ENCODE results near the gene MAD2L2.

MAD2L2 gene

GRCh38 chr1:11681071-11681771 is at the start of gene MAD2L2:
TSS of gene MAD2L2 (minus strand) at chr1:11681148. CDS start at chr1:11680601, 547 bp downstream.
- Histone ChIP-seq H3K9ac (ENCODE audit: low read length) (peak within 1 kb of the TSS; percentile 27), H3K27ac (ENCODE audit: low read depth, low read length) (peak within 1 kb of the TSS; percentile 73), H3K4me1 (ENCODE audit: insufficient read depth, low read length) (peaks cover 4% of the 10 kb centered on the region), H3K27me3 (ENCODE audit: control insufficient read depth in 1 of 2, insufficient read depth in 2 of 2, low read length in 2 of 2) (no peaks in the 10 kb centered on the region), H3K36me3 (ENCODE audit: insufficient read depth, low read length) (peaks cover under 1% of the 10 kb centered on the region), H3K9me3 (ENCODE audit: low read length) (no peaks in the 10 kb centered on the region), H3K4me3 (ENCODE audit: low read depth in 1 of 2, low read length in 2 of 2) (peak within 1 kb of the TSS; percentile 84)

- Histone ChIP-seq H3K9ac (ENCODE audit: low read length) (no peak overlapping the region), H3K9me3 (ENCODE audit: low read length) (no peaks in the 10 kb centered on the region), H3K36me3 (ENCODE audit: insufficient read depth, low read length) (no peaks in the 10 kb centered on the region), H3K27ac (ENCODE audit: low read depth, low read length) (no peak overlapping the region), H3K27me3 (ENCODE audit: control insufficient read depth in 1 of 2, insufficient read depth in 2 of 2, low read length in 2 of 2) (no peaks in the 10 kb centered on the region), H3K4me1 (ENCODE audit: insufficient read depth, low read length) (peaks cover 22% of the 10 kb centered on the region), H3K4me3 (ENCODE audit: low read depth in 1 of 2, low read length in 2 of 2) (no peak overlapping the region)
These were observed 49.5 kb upstream of the MAD2L2 start for GRCh38 chr1:11730429-11730891.

GRCh38 chr1:11729498-11730428 is 48.8 kb upstream of the MAD2L2 start:
- Histone ChIP-seq H3K4me1 (ENCODE audit: insufficient read depth, low read length) (peaks cover 20% of the 10 kb centered on the region), H3K27me3 (ENCODE audit: control insufficient read depth in 1 of 2, insufficient read depth in 2 of 2, low read length in 2 of 2) (peaks cover 0 to 3% of the 10 kb centered on the region in 2 donors), H3K27ac (ENCODE audit: low read depth, low read length) (peak overlapping the region; percentile 39), H3K4me3 (ENCODE audit: low read depth in 1 of 2, low read length in 2 of 2) (no peak overlapping the region), H3K9ac (ENCODE audit: low read length) (no peak overlapping the region), H3K36me3 (ENCODE audit: insufficient read depth, low read length) (no peaks in the 10 kb centered on the region), H3K9me3 (ENCODE audit: low read length) (no peaks in the 10 kb centered on the region)

GRCh38 chr1:11729155-11729497 is 48.2 kb upstream of the MAD2L2 start:
- Histone ChIP-seq H3K9me3 (ENCODE audit: low read length) (no peaks in the 10 kb centered on the region), H3K36me3 (ENCODE audit: insufficient read depth, low read length) (no peaks in the 10 kb centered on the region), H3K27ac (ENCODE audit: low read depth, low read length) (no peak overlapping the region), H3K9ac (ENCODE audit: low read length) (no peak overlapping the region), H3K4me3 (ENCODE audit: low read depth in 1 of 2, low read length in 2 of 2) (no peak overlapping the region), H3K27me3 (ENCODE audit: control insufficient read depth in 1 of 2, insufficient read depth in 2 of 2, low read length in 2 of 2) (peaks cover 0 to 3% of the 10 kb centered on the region in 2 donors), H3K4me1 (ENCODE audit: insufficient read depth, low read length) (peaks cover 20% of the 10 kb centered on the region)

GRCh38 chr1:11728126-11728806 is 47.3 kb upstream of the MAD2L2 start:
- Histone ChIP-seq H3K4me3 (ENCODE audit: low read depth in 1 of 2, low read length in 2 of 2) (no peak overlapping the region), H3K27me3 (ENCODE audit: control insufficient read depth in 1 of 2, insufficient read depth in 2 of 2, low read length in 2 of 2) (peaks cover 0 to 3% of the 10 kb centered on the region in 2 donors), H3K27ac (ENCODE audit: low read depth, low read length) (no peak overlapping the region), H3K9ac (ENCODE audit: low read length) (no peak overlapping the region), H3K36me3 (ENCODE audit: insufficient read depth, low read length) (no peaks in the 10 kb centered on the region), H3K4me1 (ENCODE audit: insufficient read depth, low read length) (peaks cover 18% of the 10 kb centered on the region), H3K9me3 (ENCODE audit: low read length) (no peaks in the 10 kb centered on the region)

- peaks cover 0 to 3% of the 10 kb centered on the region in 2 donors for H3K27me3 ChIP-seq (ENCODE audit: control insufficient read depth in 1 of 2, insufficient read depth in 2 of 2, low read length in 2 of 2)
- H3K36me3 ChIP-seq (ENCODE audit: insufficient read depth, low read length), result no peaks in the 10 kb centered on the region
- no peaks in the 10 kb centered on the region for H3K9me3 ChIP-seq (ENCODE audit: low read length)
- no peak overlapping the region for H3K27ac ChIP-seq (ENCODE audit: low read depth, low read length)
- H3K4me1 ChIP-seq (ENCODE audit: insufficient read depth, low read length), result peaks cover 7% of the 10 kb centered on the region
- H3K9ac ChIP-seq (ENCODE audit: low read length), result no peak overlapping the region
- H3K4me3 ChIP-seq (ENCODE audit: low read depth in 1 of 2, low read length in 2 of 2), result no peak overlapping the region
These were observed 46.2 kb upstream of the MAD2L2 start for GRCh38 chr1:11727119-11727518.

GRCh38 chr1:11725616-11726015 is 44.7 kb upstream of the MAD2L2 start:
- no peak overlapping the region for H3K4me3 ChIP-seq (ENCODE audit: low read depth in 1 of 2, low read length in 2 of 2)
- no peaks in the 10 kb centered on the region for H3K9me3 ChIP-seq (ENCODE audit: low read length)
- no peak overlapping the region for H3K9ac ChIP-seq (ENCODE audit: low read length)
- no peaks in the 10 kb centered on the region for H3K4me1 ChIP-seq (ENCODE audit: insufficient read depth, low read length)
- H3K36me3 ChIP-seq (ENCODE audit: insufficient read depth, low read length), result no peaks in the 10 kb centered on the region
- peaks cover 0 to 3% of the 10 kb centered on the region in 2 donors for H3K27me3 ChIP-seq (ENCODE audit: control insufficient read depth in 1 of 2, insufficient read depth in 2 of 2, low read length in 2 of 2)
- H3K27ac ChIP-seq (ENCODE audit: low read depth, low read length), result no peak overlapping the region

- Histone ChIP-seq H3K4me1 (ENCODE audit: insufficient read depth, low read length) (peaks cover 5% of the 10 kb centered on the region), H3K27ac (ENCODE audit: low read depth, low read length) (no peak overlapping the region), H3K9ac (ENCODE audit: low read length) (no peak overlapping the region), H3K36me3 (ENCODE audit: insufficient read depth, low read length) (no peaks in the 10 kb centered on the region), H3K4me3 (ENCODE audit: low read depth in 1 of 2, low read length in 2 of 2) (no peak overlapping the region), H3K9me3 (ENCODE audit: low read length) (no peaks in the 10 kb centered on the region), H3K27me3 (ENCODE audit: control insufficient read depth in 1 of 2, insufficient read depth in 2 of 2, low read length in 2 of 2) (peaks cover 0 to 3% of the 10 kb centered on the region in 2 donors)
These were observed 41.6 kb upstream of the MAD2L2 start for GRCh38 chr1:11722538-11722937.

- Histone ChIP-seq H3K9ac (ENCODE audit: low read length) (no peak overlapping the region), H3K27me3 (ENCODE audit: control insufficient read depth in 1 of 2, insufficient read depth in 2 of 2, low read length in 2 of 2) (peaks cover 0 to 3% of the 10 kb centered on the region in 2 donors), H3K4me3 (ENCODE audit: low read depth in 1 of 2, low read length in 2 of 2) (no peak overlapping the region), H3K36me3 (ENCODE audit: insufficient read depth, low read length) (no peaks in the 10 kb centered on the region), H3K27ac (ENCODE audit: low read depth, low read length) (no peak overlapping the region), H3K4me1 (ENCODE audit: insufficient read depth, low read length) (peaks cover 5% of the 10 kb centered on the region), H3K9me3 (ENCODE audit: low read length) (no peaks in the 10 kb centered on the region)
These were observed 40.4 kb upstream of the MAD2L2 start for GRCh38 chr1:11721311-11721710.

GRCh38 chr1:11720525-11720924 is 39.6 kb upstream of the MAD2L2 start:
- Histone ChIP-seq H3K27me3 (ENCODE audit: control insufficient read depth in 1 of 2, insufficient read depth in 2 of 2, low read length in 2 of 2) (peaks cover 0 to 3% of the 10 kb centered on the region in 2 donors), H3K4me1 (ENCODE audit: insufficient read depth, low read length) (peaks cover 5% of the 10 kb centered on the region), H3K36me3 (ENCODE audit: insufficient read depth, low read length) (no peaks in the 10 kb centered on the region), H3K27ac (ENCODE audit: low read depth, low read length) (no peak overlapping the region), H3K9ac (ENCODE audit: low read length) (no peak overlapping the region), H3K9me3 (ENCODE audit: low read length) (no peaks in the 10 kb centered on the region), H3K4me3 (ENCODE audit: low read depth in 1 of 2, low read length in 2 of 2) (no peak overlapping the region)

GRCh38 chr1:11720033-11720376 is 39.1 kb upstream of the MAD2L2 start:
- Histone ChIP-seq H3K9me3 (ENCODE audit: low read length) (no peaks in the 10 kb centered on the region), H3K4me1 (ENCODE audit: insufficient read depth, low read length) (peaks cover 5% of the 10 kb centered on the region), H3K4me3 (ENCODE audit: low read depth in 1 of 2, low read length in 2 of 2) (peak overlapping the region in 1 of 2 donors; percentile 57), H3K27ac (ENCODE audit: low read depth, low read length) (no peak overlapping the region), H3K9ac (ENCODE audit: low read length) (no peak overlapping the region), H3K27me3 (ENCODE audit: control insufficient read depth in 1 of 2, insufficient read depth in 2 of 2, low read length in 2 of 2) (peaks cover 0 to under 1% of the 10 kb centered on the region in 2 donors), H3K36me3 (ENCODE audit: insufficient read depth, low read length) (no peaks in the 10 kb centered on the region)

All from muscle layer of colon (tissue), 2 donors.